ENCODE data around the gene MRPL40. TPM values are rescaled to one million over a fixed set of nuclear protein-coding genes. Genes with fewer than 3 reads are reported as not detected.

Gene MRPL40
- total and polyA plus RNA-seq, 2 of the 13 experiments (the other 11 are each of a cell fraction or from before 2014, with no cell fraction given): 42.7 to 79.7 TPM

DNA sequence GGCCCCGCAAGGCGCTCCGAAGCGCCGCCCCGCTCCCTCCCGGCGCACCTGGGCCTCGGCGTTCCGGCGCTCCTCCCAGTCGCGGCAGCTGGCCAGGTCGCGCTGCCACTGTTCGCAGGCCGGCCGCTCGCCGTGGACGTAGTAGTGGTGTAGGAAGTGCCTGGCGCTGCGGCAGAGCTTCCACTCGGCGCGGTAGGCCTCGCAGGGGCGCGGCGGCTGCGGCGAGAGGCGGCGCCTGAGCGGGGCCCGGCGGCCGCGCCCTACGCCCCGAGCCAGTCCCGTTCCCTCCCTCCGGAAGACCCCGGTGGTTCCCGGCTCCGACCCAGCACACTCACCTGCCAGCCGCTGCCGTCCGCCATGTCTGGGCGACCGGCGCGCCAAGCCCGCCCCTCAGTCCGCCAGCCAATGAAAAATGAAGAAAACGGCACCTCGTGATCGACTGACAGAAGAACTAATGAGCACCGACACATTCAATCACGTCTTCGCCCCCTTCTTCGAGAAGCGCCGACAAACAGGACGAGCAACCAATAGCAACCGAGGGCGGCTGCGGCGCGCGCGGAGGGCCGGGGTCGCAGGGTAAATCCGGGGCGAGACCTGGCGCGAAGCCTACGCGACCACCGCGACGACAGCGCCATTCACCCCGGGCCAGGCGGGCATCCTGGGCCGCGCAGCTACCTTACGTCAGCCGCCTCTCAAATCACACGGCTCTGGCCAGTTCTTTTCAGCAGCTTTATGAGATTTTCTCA is 15.2 kb downstream of the MRPL40 start, which contains the start of gene C22orf39 (continued):
- TF ChIP-seq CREB1 (IDR thresholded peaks at IDR 0.05) (peak; percentile 81), CREB1 (CRISPR knock-in tag; IDR thresholded peaks at IDR 0.05) (peak; percentile 90), ZBTB33 (CRISPR knock-in tag; IDR thresholded peaks at IDR 0.05) (no peak), MXI1 (IDR thresholded peaks at IDR 0.05; ENCODE audit: borderline replicate concordance, low read depth, low read length) (no peak; the same call in 2 of the 3 replicates), GPN1 (CRISPR knock-in tag; IDR thresholded peaks at IDR 0.05; ENCODE audit: borderline replicate concordance) (no peak), ZBTB40 (IDR thresholded peaks at IDR 0.05) (no peak), ZBTB40 (CRISPR knock-in tag; IDR thresholded peaks at IDR 0.05) (no peak)
- TF ChIP-seq, protein P1, sequence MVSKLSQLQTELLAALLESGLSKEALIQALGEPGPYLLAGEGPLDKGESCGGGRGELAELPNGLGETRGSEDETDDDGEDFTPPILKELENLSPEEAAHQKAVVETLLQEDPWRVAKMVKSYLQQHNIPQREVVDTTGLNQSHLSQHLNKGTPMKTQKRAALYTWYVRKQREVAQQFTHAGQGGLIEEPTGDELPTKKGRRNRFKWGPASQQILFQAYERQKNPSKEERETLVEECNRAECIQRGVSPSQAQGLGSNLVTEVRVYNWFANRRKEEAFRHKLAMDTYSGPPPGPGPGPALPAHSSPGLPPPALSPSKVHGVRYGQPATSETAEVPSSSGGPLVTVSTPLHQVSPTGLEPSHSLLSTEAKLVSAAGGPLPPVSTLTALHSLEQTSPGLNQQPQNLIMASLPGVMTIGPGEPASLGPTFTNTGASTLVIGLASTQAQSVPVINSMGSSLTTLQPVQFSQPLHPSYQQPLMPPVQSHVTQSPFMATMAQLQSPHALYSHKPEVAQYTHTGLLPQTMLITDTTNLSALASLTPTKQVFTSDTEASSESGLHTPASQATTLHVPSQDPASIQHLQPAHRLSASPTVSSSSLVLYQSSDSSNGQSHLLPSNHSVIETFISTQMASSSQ (IDR thresholded peaks at IDR 0.05; ENCODE audit: low read depth): no peak
- TF ChIP-seq, protein P1 (CRISPR knock-in tag; IDR thresholded peaks at IDR 0.05; ENCODE audit: borderline replicate concordance): 0 out of 2 replicates have a peak, but pooled peaks have one; percentile 9
